GM04504 (cell line): ENCODE results near the gene PTPRN.
"Not testable (repeated sequence)": the region's sequence is repeated elsewhere in the genome, so short reads cannot be mapped to it uniquely, and the experiment has no call there.

Experiments
- DNase-seq: peaks from one replicate; pipeline ENCODE4 v3.0.0-alpha.2; 2012; ENCODE audit warnings: low read depth

The PTPRN gene

DNA sequence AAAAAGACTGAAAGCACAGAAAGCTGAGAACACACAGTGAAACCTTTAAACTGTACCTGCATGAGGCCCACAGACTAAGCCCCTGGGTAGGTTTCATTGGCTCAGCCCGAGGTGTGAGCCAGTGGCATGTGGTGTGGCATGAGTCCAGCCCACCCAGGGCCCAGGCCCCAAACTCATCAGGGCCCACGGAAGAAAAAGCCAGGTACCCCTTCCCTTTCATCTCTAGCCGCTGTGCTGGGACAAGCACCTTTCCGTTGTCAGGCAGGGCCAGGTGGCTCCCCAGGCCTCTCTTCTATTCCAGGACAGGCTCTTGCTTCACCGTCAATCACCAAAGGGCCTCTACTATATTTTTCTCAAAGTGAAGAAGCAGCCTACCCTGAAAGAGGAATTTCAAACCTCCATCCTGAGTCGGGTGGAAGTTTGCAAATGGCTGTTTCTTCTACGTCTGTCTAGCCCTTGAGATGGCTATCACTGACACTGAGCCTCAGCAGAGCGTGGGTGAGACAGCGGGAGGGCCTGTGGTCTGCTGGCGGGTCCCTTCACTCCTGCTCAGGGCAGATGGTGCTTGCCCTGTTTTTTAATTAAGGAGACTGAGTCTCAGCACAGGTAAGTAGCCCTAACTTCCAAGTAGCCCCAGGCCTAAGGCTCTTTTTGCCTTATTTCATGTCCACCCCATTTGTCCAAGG, 21.5 kb downstream of the PTPRN start:
- DNase-seq: no peak

GRCh38 chr2:219287116-219287440, 22.1 kb downstream of the PTPRN start:
- not testable (repeated sequence) for DNase-seq

- DNase-seq: no peak
These were observed 22.6 kb downstream of the PTPRN start for GRCh38 chr2:219286436-219287115.

DNA sequence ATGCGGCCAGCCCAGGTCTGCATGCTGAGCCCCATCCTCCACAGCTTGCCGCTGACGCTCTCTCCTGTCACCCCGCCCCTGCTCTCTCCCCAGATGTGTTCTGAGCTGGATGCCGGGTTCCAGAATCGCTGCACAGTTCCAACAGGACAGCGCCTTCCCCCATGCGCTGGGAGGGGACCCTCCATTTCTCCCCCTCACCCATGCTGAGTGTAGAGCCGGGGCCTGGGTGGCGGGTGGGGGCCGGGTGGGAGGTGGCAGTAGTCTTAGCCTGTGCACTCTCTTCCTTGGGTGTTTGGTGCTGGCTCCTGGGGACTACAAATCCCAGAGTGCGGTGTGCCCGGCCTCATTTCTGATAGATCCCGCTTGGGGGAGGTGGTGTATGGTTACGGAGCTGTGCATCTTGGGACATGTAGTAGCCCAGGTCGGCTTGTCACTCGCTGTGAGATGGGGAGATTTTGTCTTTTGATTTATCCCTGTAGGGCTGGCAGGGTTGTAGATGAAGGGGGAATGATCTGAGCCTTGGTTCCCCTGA, 23.2 kb downstream of the PTPRN start:
- DNase-seq: no peak

DNA sequence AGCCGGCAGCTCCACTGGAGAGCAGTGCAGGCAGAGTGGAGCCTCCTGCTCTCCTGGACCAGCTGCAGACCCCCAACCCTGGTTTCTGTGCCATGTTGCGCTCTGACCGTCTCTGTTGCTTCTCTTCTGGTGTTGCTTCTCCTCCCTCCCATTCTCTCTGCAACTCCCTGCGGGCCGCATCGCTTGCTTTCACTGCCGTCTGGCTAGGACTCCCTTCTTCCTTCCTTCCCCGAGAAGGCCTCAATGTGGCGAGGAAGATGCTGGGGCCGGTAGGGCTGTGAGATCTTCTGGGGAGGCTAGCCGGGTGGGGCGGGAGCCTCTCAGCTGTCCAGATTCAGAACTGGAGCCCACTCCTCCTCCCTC, 23.8 kb downstream of the PTPRN start:
- DNase-seq: no peak

- DNase-seq: no peak
These were observed 24.5 kb downstream of the PTPRN start for GRCh38 chr2:219284501-219285372.

DNA sequence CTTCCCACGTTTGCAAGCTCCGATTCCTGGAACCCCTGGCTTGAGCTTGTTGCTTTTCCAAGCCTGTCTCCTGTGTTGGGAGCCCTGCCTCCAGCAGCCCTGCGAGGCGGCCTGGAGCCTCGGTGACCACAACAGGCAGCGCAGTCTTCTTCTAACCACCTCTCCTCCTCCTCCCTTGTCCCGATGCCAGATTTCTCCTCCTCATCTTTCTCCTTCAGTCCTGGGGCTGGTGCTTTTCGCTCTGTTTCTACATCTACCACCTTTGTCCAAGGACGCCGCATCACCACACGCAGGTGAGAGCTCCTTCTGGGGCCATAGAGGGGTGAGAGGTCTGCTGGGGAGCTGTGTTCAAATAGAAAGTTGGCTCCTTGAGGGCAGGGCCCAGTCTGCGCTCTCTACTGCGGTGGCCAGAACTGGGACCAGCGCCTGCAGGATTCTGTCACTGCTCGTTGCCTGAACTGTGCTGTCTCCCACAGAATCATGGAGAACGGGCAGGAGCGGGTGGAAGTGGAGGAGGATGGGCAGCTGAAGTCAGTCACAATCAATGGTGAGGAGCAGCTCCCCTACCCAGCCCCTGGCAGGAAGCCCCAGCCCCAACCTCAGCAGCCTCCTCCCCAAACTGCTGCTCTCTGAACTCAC, 26.1 kb downstream of the PTPRN start:
- no peak for DNase-seq

DNA sequence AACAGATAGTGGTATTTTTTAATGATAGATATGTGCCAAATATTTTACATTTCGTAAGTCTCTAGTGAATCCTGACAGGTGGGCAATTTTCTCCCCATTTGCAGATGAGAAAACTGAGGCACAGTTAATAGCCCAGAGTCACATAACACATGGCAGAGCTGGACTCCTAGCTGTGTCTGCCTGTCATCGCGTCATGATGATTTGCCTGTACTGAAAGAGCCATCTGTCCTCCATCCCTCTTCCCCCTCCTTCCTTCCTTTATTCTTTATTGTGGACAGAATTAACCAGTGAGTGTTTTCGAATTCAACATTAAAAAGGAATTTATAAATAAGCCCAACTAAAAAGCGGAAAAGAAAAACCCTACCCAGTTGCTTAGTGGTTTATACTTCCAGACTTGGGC, 26.8 kb downstream of the PTPRN start:
- no peak for DNase-seq

GRCh38 chr2:219281588-219281987, 27.6 kb downstream of the PTPRN start:
- DNase-seq: no peak

GRCh38 chr2:219280651-219281050, 28.6 kb downstream of the PTPRN start:
- no peak for DNase-seq

GRCh38 chr2:219279916-219280516, 29.2 kb downstream of the PTPRN start:
- DNase-seq: no peak

GRCh38 chr2:219279151-219279915, 29.9 kb downstream of the PTPRN start, which contains the start of gene DNAJB2:
Gene DNAJB2, plus strand, starts transcription at chr2:219279366. Its CDS starts 468 bp downstream, at chr2:219279834.
- peak; percentile 99 for DNase-seq

- DNase-seq: no peak
These were observed 30.5 kb downstream of the PTPRN start for GRCh38 chr2:219278655-219279150.

- peak; percentile 63 for DNase-seq
These were observed 31.2 kb downstream of the PTPRN start for GRCh38 chr2:219277703-219278654.

- peak; percentile 72 for DNase-seq
These were observed 34.8 kb downstream of the PTPRN start for GRCh38 chr2:219274361-219274921.

DNA sequence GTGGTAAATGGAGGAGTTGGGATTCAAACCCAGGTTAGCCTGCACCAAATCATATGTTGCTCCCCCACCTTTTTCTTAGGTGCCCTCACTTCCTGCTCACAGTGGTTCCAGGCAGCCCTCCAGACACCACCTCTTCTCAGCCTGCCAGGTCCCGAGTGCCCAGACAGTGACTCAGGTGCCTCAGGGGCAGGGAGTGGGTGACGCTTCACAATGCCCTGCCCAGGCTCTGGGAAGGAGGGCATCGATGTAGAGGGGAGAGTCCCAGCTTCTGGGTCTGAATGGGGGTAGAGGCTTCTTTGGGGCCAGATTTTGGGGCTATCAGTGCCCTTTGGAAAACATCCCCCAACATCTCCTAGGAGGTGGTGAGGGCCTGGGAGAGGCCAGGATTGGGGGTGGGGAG, 35.3 kb downstream of the PTPRN start:
- no peak for DNase-seq

DNA sequence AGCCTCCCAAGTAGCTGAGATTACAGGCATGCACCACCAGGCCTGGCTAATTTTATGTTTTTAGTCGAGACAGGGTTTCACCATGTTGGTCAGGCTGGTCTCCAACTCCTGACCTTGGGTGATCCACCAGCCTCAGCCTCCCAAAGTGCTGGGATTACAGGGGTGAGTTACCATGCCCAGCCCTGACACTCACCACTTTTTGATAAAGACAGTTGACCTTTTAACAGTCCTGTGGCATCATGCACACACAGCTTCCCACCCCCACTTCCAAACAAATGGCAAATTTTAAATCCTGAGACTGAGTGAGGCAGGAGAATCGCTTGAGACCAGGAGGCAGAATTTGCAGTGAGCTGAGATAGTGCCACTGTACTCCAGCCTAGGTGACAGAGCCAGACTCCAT, 36.2 kb downstream of the PTPRN start:
- DNase-seq: no peak

- DNase-seq: no peak
These were observed 36.8 kb downstream of the PTPRN start for GRCh38 chr2:219272356-219272755.

DNA sequence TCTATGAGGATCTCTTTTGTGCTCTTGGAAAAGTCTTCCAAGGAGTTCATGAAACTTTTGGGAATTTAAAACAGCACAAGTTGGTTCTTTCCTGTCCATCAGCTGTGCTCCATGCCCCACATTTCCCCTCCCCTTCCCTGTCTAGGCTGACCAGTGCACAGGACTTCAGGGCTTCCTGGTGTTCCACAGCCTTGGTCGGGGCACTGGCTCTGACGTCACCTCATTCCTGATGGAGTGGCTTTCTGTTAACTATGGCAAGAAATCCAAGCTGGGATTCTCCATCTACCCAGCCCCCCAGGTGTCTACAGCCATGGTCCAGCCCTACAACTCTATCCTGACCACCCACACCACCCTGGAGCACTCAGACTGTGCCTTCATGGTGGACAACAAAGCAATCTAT, 38.2 kb downstream of the PTPRN start:
- DNase-seq: no peak

GRCh38 chr2:219270055-219270372, 39.2 kb downstream of the PTPRN start:
- no peak for DNase-seq
